Suprapubic skin (tissue), 4 donors: ENCODE results near the gene TBPL1.

Experiments used
- CTCF ChIP-seq, 2 donors: fragments of 200-600 bp in 1 of 2; fragments of 450-650 bp in 1 of 2; sonication (generic) in 1 of 2; IDR thresholded peaks; one replicate each; pipeline ENCODE4 v1.5.1; 2016 to 2019; ENCODE audit warnings: antibody characterized with exemption in 2 of 2, mild to moderate bottlenecking in 1 of 2, moderate library complexity in 1 of 2
- EP300 ChIP-seq: sonication (generic); formaldehyde crosslinking; IDR thresholded peaks from one replicate; pipeline ENCODE4 v1.6.1; 2017; ENCODE audit warnings: antibody characterized with exemption
- POLR2AphosphoS5 ChIP-seq, 3 donors: sonication (generic); formaldehyde crosslinking; IDR thresholded peaks; one replicate each; pipeline ENCODE4 v1.6.1; 2017; ENCODE audit warnings: antibody characterized with exemption in 3 of 3

DNA sequence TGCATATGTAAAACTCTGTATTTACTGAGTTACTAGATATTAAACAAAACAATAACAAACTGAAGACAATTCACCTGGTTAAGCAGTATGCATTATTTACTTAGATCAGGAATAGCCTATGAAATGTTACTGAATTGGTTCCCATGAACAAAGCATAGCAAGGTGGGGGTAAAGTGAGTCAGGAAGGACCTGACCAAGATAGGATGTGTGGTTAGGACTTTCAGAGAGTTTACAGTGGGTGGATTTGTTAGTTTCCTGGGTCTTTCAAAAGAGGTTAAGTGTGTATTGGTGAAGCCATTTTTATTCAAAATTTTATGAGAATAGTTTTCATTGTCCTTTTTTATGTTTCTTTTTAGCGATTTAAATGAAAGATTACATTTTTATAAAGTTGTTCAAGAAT, 32.9 kb downstream of the TBPL1 start:
- no peak for TF ChIP-seq POLR2AphosphoS5 (IDR thresholded peaks at IDR 0.05)
- TF ChIP-seq EP300, result no peak
- TF ChIP-seq CTCF (IDR thresholded peaks at IDR 0.05), result no peak
